Hindlimb muscle (tissue), 1 donor: ENCODE data around the gene CACNA1D. TPM values are rescaled to one million over a fixed set of nuclear protein-coding genes. Genes with fewer than 3 reads are reported as not detected.
"Not testable (repeated sequence)": the region's sequence is repeated elsewhere in the genome, so short reads cannot be mapped to it uniquely, and the experiment has no call there.

Source experiments
- DNase-seq: peaks from one replicate; pipeline ENCODE4 v3.0.0-alpha.2; 2013
- polyA plus RNA-seq: library from polyadenylated mRNA; unstranded; fragments of 120-200 nt; gene quantifications from one replicate; pipeline ENCODE4 v1.2.1, GENCODE V29; 2013; ENCODE audit not compliant: insufficient read length

The CACNA1D gene
- polyA plus RNA-seq, 1 donor: 1.0 TPM

DNA sequence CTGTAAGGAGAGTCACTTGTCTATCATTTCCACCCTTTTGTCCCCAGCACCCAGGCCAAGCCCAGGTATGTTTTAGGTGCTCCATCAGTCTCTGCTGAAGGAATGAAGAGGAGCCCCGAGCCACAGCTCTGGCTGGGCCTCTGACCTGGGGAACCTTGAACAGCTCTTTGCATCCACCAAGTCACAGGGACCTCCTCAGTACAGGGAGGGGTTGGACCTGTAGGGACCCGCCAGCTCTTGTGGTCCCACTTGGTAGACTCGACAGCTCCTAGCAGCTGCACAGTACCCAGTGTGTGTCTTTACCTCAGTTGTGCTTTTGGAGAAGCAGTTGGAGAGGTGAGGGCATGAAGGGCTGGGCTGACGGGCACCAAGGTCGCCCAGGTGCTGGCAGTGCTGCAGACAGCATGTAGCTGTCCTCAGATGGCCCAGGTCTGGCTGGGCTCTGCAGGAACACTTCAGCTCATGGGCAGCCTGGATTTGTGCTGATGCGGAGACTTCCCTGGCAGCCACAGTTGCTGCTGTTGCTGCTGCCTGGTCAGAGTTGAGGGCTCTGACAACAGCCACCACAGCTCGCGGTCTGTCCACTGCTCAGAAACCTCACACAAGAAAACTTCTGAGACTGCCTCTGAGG, 123.6 kb downstream of the CACNA1D start:
- DNase-seq: no peak

DNA sequence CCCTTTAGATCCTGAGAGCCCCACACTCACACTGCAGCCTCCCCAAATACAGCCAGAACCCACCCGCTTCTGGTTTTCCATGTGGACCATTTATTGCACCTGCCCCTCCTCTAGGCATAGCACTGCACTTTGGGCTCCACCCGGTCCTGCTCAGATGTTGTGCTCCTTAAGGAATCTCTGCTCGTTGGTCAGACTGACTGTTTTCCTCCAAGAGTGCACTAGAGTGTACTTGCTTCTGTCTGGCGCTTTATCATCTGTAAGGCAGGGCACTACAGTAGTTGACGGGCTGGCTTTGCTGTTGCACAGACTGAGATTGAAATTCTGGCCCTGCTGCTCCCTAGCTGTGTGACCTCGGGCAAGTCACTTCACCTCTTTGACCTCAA, 124.1 kb downstream of the CACNA1D start:
- DNase-seq: no peak

DNA sequence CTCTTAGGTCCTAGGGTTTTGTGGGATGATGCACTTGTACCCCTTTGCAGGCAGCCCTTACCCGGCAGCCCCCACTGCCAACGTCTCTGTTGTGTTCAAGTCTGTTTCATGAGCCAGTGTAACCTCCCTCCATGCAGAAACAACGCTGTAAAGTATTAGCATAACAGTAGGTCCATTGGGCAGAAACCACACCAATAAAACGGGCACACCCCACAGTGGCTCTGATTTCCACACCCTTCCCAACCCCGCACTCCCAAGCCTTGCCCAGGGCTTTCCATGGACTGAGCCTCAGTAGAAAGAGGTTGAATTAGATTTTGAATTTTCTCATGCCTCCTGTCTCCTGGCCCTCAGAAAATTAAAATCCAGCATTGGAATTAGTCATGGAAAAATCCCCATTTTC, 124.5 kb downstream of the CACNA1D start:
- DNase-seq: no peak

DNA sequence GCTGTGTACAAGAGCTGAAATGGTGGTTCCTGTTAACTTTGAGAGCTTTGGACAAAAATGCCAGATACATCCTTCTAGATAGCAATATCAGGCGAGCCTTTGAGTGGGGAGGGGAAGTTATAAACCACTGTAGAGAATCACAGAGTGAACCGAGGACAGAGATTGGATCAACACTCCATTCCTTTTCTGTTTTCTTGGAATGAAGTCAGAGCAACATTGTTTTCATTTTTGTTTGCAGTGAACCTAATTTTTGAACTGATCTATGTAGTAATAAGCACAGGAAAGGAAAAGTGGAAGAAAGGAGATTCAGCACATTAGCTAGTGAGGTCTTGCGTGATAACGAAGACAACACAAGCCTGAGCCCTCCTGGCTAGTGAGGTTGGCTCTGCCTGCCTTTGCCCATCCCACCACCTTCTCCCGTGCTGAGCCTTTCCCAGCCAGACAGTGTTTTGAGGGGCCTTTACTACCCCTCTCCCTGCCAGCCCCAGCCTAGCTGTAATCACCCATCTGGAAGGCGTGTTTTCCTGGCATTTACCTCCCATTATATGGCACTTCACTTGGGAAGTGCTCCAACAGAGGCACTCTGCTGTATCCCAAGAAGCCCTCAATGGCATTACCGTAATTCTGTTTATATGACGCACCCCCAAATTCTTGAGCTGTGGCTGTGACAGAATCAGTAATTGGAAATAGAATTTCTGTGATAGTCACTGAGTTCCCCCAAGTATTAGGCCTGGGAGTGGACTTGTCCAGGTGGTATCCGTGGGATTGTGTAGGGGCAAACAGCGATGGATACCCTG, 129.8 kb downstream of the CACNA1D start:
- peak; percentile 3 for DNase-seq

DNA sequence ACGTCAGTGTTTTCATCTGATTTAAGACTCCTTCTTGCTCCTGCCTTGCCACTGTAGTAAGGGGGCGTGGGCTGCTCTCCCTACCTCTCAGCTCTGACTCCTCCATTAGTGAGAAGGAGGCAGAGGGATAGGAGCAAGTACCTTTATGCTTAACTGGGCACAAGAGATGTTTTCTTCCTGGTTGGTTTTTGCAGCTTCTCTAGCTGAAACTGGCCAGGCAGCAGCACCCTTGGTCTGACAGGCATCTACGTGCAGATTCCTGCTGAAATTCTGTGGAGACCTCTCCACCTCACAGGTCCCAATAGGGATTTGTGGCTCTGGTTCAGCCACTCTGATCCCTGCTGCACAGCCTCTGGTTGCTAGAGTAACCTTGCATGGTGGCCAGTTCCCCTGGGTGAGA, 132.5 kb downstream of the CACNA1D start:
- DNase-seq: no peak

DNA sequence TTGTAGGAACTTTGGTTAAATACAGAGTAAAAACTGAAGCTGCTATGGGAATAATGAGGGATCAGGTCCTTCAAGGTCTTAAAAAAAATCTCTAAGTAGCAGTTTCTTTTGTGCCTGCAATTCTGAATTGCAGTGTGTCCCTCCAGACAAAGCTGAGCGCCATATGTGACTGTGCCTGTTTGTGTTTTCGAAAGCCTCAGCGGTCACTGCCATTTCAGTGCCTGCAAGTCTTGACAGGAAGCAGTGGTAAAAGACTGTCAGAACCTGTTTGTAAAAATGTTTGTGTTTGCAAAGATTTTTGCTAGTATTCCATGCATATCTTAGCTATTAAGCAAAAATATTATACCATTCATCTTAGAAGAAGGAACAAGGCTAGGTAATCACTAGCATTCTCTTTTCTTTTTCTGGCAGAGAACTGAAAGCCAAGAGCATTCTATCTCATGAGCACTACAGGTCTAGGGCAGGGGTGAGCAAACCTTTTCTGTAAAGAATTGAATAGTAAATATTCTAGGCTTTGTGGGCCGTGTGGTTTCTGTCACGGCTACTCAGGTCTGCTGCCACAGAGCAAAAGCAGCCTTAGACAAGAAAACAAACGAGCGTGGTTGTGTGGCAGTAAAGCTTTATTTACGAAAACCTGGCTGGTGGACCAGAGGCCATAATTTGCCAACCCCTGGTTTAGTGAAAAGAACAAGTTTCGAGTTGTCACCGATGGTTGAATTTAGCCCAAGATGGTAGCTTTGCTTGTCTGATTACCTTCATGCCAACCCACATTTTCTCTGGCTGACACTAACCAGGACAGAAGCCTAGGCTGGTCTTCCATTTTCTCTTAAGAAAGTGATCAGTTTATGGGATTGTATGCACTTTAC, 134.4 kb downstream of the CACNA1D start:
- DNase-seq: no peak

DNA sequence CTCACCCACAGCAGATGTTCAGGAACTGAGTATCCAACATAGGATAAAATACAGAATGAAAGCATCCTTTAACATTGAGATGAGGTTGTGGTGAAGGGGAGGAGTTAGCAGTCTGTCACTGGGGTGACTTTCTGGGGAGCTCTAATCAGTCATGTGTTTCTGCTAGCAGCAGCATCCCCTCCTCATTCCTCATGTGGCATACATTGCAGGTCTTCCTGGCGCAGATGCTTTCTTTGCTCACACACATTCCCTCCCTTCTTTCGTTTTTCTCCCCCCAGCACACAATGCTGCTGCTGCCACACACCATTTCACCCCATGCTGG, 135.0 kb downstream of the CACNA1D start:
- no peak for DNase-seq

DNA sequence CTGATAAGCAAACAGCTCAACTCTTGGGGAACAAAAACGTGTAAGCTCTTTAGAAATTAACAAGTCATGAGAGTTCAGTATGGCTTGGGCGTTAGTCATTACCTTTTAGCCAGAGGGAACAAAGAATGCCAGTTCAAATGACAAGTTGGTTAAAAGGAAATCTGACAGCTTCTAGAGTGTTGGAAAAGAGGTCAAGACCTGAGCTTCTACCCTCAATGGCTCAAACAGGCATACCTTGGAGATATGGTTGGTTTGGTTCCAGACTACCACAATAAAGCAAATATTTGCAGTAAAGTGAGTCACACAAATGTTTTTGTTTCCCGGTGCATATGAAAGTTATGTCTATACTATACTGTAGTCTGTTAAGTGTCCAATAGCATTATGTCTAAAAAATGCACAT, 136.1 kb downstream of the CACNA1D start:
- no peak for DNase-seq

DNA sequence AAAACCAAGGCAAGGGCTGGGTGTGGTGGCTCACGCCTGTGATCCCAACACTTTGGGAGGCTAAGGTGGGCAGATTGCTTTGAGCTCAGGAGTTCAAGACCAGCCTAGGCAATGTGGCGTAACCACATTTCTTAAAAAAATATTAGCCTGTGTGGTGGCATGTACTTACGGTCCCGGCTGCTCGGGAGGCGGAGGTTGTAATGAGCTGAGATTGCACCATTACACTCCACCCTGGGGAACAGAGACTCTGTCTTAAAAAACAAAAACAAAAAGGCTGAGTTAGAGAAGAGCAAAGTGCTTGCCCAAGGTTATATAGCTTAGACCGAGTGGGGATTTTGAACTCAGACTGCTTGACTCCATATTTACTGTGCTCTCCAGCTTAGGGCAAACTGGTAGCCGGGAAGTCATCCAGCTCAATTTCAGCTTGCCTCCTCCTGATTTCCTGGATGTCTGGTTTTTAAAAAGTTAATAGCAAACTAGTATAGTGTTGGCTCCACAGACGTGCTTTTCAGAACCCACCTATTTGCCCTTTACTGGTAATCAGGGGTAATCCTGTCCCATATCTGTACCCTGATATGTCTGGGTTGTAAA, 138.9 kb downstream of the CACNA1D start:
- no peak for DNase-seq

DNA sequence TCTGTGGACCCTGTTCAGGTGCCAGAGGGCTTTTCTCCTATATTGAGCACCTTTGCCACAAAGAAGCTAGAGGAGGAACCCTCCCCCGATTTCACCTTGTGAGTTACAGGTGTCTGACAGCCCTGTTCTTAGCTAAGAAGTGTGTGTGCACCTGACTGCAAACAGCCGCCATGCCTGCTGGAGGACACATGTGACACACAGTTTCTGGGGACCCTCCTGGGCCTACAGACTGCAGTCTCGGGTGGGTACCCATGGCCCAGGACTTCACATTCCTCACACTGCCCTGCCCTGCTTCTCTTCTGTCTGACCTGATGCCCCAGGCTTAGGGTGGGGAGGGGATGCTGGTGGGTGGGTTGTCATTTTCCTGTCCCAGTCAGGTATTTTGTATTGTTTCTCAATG, 140.6 kb downstream of the CACNA1D start:
- DNase-seq: no peak

DNA sequence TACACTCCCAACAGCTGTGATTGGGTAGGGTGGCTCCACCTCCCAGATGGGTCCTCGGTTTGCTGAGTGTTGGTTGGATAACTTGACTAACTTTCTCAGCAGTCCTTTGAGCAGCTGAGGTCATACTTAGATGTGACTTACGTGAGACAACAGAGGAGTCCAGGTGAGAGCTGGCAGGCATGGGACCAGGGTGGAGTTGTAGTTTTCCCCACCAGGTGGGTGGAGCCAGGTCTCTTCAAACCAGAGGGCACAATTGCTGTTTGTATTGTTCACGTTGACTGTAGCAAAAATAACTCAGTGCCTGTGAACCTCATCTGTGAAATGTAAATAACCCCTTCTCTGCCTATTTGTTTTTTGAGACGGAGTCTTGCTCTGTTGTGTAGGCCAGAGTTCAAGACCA, 144.4 kb downstream of the CACNA1D start:
- DNase-seq: not testable (repeated sequence)

DNA sequence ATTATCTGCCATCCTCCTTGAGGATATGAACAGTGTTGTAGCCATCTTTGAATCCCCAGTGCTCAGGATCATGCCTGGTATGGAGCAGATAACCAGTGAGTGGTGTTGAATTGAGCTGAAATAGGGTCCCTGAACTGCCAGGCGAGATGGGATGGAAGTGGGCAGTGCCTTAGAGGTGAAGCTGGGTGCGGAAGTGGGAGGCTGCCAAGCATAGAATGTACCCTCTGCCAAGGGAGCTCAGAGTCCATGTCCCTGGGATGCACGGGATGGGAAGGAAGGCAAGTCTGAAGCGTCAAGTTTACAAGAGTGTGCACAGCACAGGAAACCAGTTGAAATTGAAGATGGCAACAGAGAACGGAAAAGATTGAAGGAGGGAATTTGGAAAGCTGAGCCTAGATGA, 147.0 kb downstream of the CACNA1D start:
- no peak for DNase-seq

DNA sequence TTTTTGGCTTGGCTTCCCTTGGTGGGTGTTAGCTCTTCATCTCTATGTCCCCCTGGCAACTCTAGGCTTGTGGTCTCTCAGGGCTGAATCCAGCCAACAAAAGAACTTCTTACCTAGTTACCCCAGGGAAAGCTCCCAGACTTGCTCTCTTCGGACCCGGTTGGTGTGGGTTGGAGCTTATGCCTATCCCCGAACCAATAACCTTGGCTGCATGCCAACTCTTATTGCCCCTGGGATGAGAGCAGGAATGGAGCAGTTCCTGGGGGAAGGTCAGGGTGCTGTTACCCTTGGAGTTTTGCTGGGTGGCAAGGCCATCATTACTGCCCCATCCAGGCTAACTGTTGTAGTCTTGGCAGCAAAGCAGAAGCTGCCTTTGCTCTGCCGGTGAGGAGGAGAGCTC, 147.8 kb downstream of the CACNA1D start:
- no peak for DNase-seq

DNA sequence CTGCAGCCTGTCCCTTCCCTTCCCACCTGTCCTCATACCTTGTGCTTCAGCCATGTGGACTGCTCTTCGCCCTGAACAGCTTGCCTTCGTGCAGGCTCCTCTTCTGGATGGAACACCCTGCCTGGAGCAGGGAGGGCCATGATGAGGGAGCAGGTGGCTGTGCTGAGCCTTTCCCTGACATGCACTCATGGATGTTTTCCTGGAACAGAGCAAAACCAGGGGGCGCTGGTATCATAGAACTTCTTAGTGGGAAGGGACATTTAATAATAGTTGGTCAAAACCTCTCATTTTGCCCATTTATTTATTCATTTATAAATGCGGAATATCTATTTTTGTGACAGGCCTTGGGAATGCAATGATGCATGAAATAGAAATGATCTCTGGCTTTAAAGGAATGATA, 149.3 kb downstream of the CACNA1D start:
- no peak for DNase-seq

DNA sequence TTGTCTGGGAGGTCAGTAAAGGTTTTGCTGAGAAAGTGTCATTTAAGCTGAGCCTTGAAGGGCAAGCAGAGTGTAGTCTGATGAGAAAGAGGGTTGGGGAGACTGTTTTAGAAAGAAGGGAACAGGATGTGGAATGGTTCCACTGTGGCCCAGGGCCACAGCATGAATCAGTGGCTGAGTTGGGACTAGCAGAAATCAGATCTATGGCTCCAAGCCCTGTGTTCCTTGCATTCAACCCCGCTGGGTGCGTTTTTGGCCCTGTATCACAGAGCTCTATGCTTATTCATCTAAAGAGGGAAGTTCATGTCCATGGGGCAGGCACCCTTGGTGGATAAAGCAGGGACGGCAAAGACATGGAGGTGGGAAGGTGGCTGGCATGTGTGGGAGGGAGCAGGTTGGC, 151.3 kb downstream of the CACNA1D start:
- DNase-seq: no peak

DNA sequence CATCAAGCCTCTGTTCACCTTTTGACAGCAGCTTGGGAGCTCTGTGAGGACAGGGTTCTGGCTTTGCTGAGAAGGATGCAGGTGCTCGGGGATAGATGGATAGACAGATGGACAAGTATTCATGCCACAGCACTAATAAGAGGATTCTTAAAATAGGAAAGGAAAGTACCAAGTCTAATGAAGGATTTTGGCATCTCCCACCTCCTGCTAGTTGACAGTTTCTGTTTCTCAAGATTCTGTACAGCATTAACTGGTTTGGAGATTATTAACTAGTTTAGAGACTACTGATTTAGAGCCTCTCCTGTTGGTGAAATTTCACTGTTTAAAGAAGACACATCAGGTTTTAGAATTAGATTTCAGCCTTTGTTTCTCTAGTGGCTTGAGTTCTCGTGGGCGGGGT, 152.3 kb downstream of the CACNA1D start:
- no peak for DNase-seq

DNA sequence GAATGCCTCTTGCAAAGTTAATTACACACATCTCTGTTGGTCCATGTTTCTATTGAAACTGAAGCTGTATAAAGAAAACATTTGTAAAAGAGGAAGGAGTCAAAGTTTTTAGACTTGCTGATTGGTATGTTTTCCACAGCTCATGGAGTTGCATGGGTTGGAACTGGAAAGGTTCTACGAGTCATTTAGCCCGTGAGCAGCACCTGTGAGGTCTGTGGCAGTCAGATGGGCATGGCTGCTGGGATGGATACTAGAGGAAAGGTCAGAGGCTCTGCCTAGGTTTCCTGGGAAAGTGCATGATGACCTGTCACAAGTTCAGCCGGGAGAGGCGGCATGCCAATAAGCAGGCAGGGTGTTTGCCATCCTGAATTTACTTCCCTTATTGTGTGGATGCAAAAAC, 155.4 kb downstream of the CACNA1D start:
- DNase-seq: no peak

DNA sequence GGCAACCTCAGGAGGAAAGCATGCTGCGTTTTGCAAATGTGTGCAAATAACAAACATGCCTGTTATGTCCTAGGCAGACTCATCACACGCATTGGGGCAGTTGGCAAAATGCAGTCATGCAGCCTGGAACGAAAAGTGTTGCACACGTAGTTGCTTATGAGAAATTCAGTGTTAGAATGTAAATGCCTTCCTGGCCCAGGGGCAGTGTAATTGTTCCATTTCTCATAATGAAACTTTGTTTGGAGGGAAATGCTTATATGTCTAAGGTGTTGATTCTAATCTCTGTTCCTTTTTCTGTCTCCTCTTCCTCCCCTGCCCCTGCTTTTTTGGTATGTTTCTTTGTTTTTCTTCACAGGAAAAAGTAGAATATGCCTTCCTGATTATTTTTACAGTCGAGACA, 156.0 kb downstream of the CACNA1D start:
- no peak for DNase-seq

DNA sequence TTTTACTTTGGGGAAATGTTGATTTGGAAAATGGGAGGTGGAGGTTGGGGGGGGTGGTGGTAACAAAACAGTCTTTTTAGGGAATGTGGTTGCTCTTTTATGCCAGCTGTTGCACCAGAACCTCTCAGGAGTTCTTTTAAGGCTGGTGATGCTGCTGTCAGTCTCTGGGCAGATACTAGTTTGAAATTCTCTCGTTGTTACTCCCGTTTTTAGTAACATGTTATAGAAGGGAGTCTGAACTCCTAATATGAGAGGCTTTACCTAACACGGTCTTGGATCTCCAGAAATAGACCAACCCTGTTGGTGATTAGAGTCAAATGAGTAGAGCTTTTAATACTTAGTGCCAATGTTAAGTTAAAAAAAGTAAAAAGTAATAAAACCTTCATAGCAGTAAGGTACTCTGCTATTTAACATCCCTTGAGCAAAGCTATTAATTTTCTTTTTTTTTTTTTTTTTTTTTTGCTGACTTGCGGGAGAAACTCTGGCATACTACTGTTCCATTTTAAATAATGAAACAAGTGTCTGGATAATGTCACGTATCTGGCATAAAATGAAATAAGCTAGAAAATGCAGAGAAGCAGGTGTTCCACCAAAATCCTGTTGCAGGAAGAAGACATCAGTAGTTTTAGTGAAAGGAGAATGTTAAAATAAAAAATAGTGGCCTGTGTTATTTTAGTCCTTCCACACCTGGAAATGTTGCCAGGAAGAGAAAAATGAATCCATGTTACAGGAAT, 156.7 kb downstream of the CACNA1D start:
- DNase-seq: no peak

DNA sequence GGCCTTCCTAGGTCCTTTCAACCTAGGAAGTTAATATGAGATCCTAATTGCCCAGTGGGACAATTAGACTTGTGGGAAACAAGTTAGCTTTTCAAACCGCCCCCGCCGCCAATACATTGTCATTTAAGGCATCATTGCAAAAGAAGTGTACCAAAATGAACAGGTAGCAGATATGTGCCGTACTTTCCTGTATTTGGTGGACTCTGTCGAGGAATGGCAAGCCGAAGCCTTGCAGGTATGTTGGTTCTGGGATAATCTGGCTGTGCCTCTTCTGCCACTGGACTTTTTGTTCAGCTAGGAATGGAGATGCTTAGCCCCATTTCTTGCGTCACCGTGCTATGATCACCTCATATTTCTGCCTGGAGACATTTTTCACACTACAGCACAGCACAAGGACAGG, 157.5 kb downstream of the CACNA1D start:
- no peak for DNase-seq

DNA sequence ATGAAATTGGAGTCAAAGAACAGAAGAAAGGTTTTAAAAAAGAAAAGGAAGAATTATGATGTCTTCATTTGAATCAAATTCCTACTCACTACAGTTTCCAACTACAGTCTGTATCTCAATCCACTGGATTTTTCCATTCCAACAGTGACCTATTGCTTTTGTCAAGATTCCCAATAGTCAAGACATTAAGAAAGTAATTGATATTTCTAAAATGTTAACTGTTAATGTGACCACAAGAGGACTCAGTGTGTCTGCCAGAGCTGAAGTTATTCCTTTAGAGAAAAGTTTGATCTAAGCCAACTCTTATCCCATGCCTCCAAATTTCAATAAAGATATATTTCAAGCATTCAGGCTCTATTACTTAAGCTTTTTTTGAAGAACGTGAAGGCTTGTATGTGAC, 163.2 kb downstream of the CACNA1D start:
- no peak for DNase-seq

DNA sequence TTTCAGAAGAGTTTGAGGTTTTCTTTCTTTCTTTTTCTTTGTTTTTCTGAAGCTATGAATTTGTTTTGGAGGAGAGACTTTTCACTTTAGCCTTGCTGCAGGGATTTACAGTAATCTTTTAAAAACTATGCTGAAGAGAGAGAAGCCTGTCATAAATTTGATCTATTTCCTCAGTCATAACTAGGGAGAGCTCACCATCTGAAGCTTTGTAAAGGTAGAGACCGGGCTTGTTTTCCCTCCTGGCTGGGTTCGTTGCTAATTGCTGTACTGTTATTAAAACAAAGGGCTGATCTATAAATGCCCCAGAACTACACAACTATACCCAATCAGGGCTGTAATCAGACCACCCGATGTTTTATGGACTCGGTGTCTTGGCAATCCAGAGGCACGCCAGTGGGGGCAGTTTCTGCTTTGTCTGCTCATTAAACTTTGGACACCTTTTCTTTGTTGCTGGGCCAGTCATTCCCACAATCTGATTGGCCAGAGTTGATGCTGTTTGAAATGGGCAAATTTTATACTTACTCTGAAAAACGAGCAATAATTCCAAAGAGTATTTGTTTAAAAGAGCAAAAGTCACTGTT, 164.3 kb downstream of the CACNA1D start:
- no peak for DNase-seq
